HTR-8/SVneo (cell line): Measurements from ENCODE around the gene MS4A10.
"Not testable (repeated sequence)": the region's sequence is repeated elsewhere in the genome, so short reads cannot be mapped to it uniquely, and the experiment has no call there.

Source experiments
- DNase-seq: peaks from one replicate; pipeline ENCODE4 v3.0.0; 2011; ENCODE audit warnings: low spot score, mixed read lengths; ENCODE audit not compliant: insufficient read length
- FAIRE-seq: peaks from 2 replicates; lab custom pipeline; 2011; peaks lifted over from hg19 to GRCh38; lab: Jason Lieb, UNC

MS4A10 gene

GRCh38 chr11:60785136-60785535 is at the start of gene MS4A10:
MS4A10 (plus strand) TSS chr11:60785333; CDS start chr11:60790336, 5,003 bp downstream.
- DNase-seq = no peak
- no peak for FAIRE-seq

DNA sequence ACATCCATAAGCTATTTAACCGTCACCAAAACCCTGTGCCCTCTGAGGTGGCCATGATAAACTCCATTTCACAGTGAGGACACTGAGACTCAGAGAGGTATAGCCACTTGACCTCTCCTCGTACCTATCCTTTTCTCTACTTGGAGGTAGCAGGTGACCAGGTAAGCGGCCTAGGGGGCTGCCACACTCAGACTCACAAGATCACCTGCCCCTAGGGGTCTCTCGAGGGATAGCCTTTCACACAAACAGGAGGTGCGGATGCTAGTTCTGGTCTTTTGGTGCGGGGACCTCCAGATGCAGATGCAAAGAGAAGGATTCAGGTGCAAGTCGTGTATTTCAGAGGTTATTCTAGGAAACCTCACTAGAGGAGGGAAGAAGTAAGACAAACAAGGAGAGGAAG is 46.0 kb upstream of the MS4A10 start:
- DNase-seq (no peak), FAIRE-seq (no peak)

- DNase-seq (no peak), FAIRE-seq (no peak)
Observed at GRCh38 chr11:60740573-60740972, 44.6 kb upstream of the MS4A10 start.

DNA sequence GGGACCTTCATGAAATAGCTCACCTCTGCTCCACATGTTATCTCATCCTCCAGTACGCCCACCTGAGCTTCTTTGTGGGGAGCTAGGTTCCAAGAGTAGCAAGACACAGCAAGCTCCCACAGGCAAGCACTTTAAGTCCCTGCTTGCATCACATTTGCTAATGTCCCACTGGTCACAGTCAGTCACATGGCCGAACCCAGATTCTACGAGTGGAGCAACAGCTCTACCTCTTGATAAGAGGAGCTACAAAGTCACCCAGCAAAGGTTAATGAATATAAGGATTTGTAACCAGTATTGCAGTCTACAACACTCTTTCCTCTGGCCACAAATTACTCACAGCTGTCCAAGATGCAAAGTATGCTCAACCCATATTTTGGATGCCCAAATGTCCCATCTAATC is 43.7 kb upstream of the MS4A10 start:
- no peak for DNase-seq
- FAIRE-seq = no peak

DNA sequence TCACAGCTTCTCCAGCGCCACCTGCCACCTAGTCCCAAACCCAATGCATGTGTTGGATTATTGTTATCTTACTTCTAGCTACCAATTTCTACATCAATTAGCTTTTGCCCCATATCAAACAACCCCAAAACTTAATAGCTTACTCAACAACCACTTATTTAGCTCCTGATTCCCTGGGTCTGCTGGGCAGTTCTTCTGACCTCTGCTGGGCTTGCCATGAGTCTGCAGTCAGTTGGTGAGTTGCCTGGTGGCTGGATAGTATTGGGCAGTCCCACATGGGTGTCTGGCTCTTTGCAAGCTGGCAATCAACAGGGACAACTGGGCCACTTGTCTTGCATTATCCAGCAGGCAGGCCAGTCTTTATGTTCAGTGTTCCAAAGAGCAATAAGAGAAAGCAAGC is 42.1 kb upstream of the MS4A10 start:
- DNase-seq (no peak), FAIRE-seq (no peak)

DNA sequence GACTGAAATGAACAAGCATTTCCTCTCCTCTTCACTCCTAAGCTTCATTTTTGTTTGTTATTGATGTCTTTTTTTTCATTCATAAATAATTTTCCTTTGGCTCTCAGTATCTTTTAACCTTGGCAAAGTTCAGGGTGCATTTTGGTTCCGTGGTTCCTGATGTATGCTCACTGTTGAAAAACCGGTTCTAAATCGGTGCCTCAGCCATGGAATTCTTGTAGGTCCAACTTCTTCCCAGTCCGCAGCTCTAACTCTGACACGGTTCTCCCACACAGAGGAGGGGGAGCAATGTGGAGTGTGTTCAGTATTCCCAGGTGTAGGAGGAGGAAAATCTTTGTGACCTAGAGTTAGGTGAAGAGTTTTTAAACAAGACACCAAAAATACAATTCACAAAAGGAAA is 41.0 kb upstream of the MS4A10 start:
- FAIRE-seq (no peak), DNase-seq (no peak)

DNA sequence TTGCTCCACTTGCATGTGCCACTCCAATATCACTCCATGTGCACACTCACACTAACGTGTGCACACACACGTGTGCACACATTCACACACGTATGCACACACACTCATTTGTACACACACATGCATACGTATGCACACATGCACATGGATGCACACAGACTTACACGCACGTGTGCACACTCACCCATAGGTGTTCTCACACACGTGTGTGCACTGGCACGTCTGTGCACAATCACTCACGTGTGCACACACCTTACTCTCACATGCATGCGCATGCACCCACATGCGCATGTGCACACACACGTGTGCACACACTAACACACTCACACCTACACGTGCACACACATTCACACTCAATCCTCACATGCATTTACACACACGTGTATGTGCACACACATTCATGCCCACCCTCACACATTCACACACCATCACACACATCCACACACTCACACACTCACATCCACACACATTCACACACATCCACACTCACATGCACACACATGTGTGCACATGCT is 37.7 kb upstream of the MS4A10 start:
- FAIRE-seq = peak; percentile 86

GRCh38 chr11:60748225-60748624 is 36.9 kb upstream of the MS4A10 start:
- DNase-seq (no peak), FAIRE-seq (no peak)

More for the DNA sequence above, 37.7 kb upstream of the MS4A10 start:
- no peak for DNase-seq

- FAIRE-seq (no peak), DNase-seq (no peak)
Observed at GRCh38 chr11:60748821-60749220, 36.3 kb upstream of the MS4A10 start.

GRCh38 chr11:60750911-60751310 is 34.2 kb upstream of the MS4A10 start:
- FAIRE-seq (no peak), DNase-seq (no peak)

- DNase-seq (no peak), FAIRE-seq (no peak)
Observed at GRCh38 chr11:60753309-60753708, 31.8 kb upstream of the MS4A10 start.

- FAIRE-seq = no peak
- no peak for DNase-seq
Observed at GRCh38 chr11:60754887-60755286, 30.2 kb upstream of the MS4A10 start.

- FAIRE-seq = no peak
- DNase-seq = no peak
Observed at GRCh38 chr11:60756307-60757032, 28.7 kb upstream of the MS4A10 start, which contains the start of gene MS4A15. MS4A15 (plus strand) TSS chr11:60756867; CDS start chr11:60763734, 6,867 bp downstream.

DNA sequence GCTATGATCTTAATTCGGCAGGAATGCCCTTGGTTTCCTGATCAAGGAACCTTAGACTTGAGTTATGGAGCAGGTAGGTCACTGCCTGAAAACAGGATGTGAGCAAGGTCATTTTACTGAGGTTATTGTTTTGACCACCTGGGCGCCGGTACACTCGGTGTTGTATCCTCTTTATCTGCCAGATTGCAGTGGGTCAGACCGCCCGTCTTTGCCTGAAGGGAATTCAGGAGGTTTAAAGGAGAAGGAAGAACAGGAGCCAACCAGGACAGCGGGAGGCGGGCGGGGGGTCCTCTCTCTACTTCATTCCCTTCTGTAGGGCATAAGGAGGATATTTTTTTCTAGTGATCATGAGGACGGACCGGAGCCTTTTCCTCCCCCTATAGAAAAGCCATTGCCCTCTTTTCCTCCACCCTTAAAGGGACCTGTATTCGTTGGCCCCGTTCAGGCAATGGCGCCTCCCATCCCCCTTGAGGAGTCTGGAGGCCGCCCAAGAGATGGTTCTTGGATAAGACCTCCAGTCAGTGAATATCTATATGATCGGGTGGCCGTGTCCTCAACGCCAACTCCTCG is 27.8 kb upstream of the MS4A10 start:
- FAIRE-seq (no peak), DNase-seq (no peak)

DNA sequence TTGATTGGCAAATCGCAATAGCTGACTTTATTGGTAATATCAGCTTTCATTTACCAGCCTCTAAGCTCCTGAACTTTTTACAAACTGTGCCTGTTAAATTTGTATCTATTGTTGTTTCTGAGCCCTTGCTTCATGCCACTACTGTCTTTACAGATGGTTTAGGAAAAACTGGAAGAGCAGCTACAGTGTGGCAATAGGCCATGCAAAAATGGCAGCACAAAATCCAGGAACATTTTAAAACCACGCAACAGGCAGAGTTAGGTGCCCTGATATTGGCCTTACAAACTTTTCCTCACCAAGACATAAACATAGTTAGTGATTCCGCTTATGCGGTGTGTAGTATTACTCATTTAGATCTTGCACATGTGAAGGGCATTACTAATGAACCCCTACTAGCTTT is 26.5 kb upstream of the MS4A10 start:
- DNase-seq, FAIRE-seq: not testable (repeated sequence)

- not testable (repeated sequence) for DNase-seq, FAIRE-seq
Observed at GRCh38 chr11:60759438-60760225, 25.5 kb upstream of the MS4A10 start.

DNA sequence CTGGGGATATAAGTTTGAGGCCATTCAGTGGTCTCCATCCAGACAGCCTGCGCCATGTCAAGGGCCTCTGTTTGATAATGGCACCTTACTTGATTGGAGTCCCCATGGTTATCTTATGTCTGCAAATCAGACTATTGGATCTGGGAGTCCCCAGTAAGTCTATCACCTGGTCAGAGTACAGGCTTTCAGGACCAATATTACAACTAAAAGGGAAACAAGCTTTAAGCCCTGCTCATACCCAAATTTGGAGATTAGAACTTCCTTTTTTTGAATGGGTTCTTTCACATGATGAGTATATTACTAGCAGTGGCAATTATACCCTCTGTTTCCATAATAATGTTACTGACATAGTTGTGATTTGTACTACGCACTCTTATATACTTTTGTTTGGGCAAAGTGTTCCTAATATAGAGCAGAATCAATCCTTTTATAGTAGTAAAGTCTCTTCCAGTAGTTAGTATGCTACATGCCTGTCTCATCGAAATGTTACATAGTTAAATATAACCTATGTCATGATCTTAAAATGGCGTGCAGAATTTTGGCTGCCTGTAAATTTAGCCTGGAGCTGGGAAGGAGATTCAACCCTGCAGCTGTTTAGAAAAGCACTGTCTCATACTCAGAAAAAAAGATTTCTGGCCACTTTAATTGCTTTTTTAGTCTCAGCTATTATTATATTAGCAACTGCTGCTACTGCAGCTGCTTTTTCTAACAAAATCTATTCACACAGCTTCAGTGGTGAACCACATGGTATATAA is 23.5 kb upstream of the MS4A10 start:
- no peak for DNase-seq
- FAIRE-seq = no peak

- FAIRE-seq = no peak
- no peak for DNase-seq
Observed at GRCh38 chr11:60762851-60763691, 22.1 kb upstream of the MS4A10 start.

DNA sequence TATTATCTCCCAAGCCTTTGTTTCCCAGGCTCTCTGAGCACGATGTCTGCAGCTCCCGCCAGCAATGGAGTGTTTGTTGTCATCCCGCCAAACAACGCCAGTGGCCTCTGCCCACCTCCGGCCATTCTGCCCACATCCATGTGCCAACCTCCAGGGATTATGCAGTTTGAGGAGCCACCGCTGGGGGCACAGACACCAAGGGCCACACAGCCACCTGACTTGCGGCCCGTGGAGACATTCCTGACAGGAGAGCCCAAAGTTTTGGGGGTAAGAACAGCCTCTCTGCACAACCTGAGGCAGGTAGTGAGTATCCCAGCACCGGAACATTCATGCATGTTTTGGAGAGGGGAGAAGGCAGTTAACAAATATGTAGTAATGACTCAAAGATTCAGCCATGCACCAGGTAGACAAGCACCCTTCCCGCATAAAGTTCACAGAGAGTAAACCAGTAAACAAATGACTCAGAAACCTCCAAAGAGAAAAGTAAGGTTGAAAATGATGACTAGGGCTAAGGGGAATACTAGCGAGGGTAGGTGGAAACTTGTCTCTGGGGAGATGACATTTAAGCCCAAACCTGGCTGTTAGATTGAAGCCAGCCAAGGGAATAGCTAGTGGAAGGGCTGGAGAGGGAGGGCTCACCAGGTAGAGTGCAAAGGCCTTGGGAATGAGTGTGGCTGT is 21.3 kb upstream of the MS4A10 start:
- DNase-seq (no peak), FAIRE-seq (no peak)
